SK-N-SH (cell line): ENCODE results near the gene ALOX15. TPM values are rescaled to one million over a fixed set of nuclear protein-coding genes. Genes with fewer than 3 reads are reported as not detected.

Experiments
- CTCF ChIA-PET: fragments of 300-600, 350-600 bp; formaldehyde crosslinking; extraction: SDS; loops from one replicate; lab custom pipeline; 2021; lab: Yijun Ruan, JAX
- POLR2A ChIA-PET: fragments of 350-600 bp; sonication (Branson Sonifier 250); formaldehyde crosslinking; extraction: SDS; loops from one replicate; lab custom pipeline; 2020; ENCODE audit warnings: antibody characterized with exemption, inconsistent platforms; lab: Yijun Ruan, JAX
- DNase-seq: peaks from one replicate; pipeline ENCODE4 v3.0.0; 2012
- H2AFZ ChIP-seq: fragments of 200-600 bp; sonication (generic); 2 replicates; pipeline ENCODE4 v1.8.1; 2016; ENCODE audit warnings: antibody characterized with exemption, mild to moderate bottlenecking, low read depth
- H3F3A ChIP-seq: fragments of 200-600 bp; sonication (generic); replicated peaks from 2 replicates; pipeline ENCODE3; 2016; ENCODE audit warnings: antibody characterized with exemption, mild to moderate bottlenecking; ENCODE audit not compliant: insufficient read depth
- H3K27ac ChIP-seq, 2 experiments: fragments of 200-500 bp in 1 of 2; fragments of 200-600 bp in 1 of 2; sonication (Bioruptor generic) in 1 of 2; sonication (generic), shearing (Covaris generic) in 1 of 2; 2 replicates each; pipeline versions ENCODE4 v1.5.1 to v1.6.1; 2014 to 2016; ENCODE audit warnings: low read depth in 2 of 2, inconsistent platforms in 1 of 2, low read length in 1 of 2, mild to moderate bottlenecking in 1 of 2, mixed read lengths in 1 of 2
- H3K27me3 ChIP-seq: fragments of 200-600 bp; sonication (generic), shearing (Covaris generic); 2 replicates; pipeline ENCODE4 v1.6.1; 2016; ENCODE audit warnings: mixed run types; ENCODE audit not compliant: insufficient read depth
- H3K36me3 ChIP-seq, 2 experiments: fragments of 200-500 bp in 1 of 2; fragments of 200-600 bp in 1 of 2; sonication (Bioruptor generic) in 1 of 2; sonication (generic) in 1 of 2; replicated peaks in 1 of 2; 2 replicates each; pipeline versions ENCODE3 to v1.5.1; 2014 to 2016; ENCODE audit warnings: low read length in 1 of 2, mild to moderate bottlenecking in 1 of 2; ENCODE audit not compliant: insufficient read depth in 2 of 2, control insufficient read depth in 1 of 2
- H3K4me1 ChIP-seq, 2 experiments: fragments of 200-500 bp in 1 of 2; fragments of 200-600 bp in 1 of 2; sonication (Bioruptor generic) in 1 of 2; sonication (generic), shearing (Covaris generic) in 1 of 2; 2 replicates each; pipeline versions ENCODE4 v1.5.1 to v1.6.1; 2014 to 2016; ENCODE audit warnings: low read depth in 1 of 2, low read length in 1 of 2, mixed run types in 1 of 2; ENCODE audit not compliant: insufficient read depth in 2 of 2, control insufficient read depth in 1 of 2
- H3K4me2 ChIP-seq: fragments of 200-600 bp; sonication (generic), shearing (Covaris generic); 2 replicates; pipeline ENCODE4 v1.6.1; 2017; ENCODE audit warnings: mixed run types
- H3K4me3 ChIP-seq, 2 experiments: fragments of 200-500 bp in 1 of 2; fragments of 200-600 bp in 1 of 2; sonication (Bioruptor generic) in 1 of 2; sonication (generic), shearing (Covaris generic) in 1 of 2; 2 replicates each; pipeline versions ENCODE4 v1.5.1 to v1.8.1; 2014 to 2016; ENCODE audit warnings: low read depth in 2 of 2, inconsistent platforms in 1 of 2, low read length in 1 of 2, mild to moderate bottlenecking in 1 of 2, mixed read lengths in 1 of 2, moderate library complexity in 1 of 2
- H3K79me2 ChIP-seq: fragments of 200-600 bp; sonication (generic); 2 replicates; pipeline ENCODE4 v1.8.1; 2017; ENCODE audit warnings: mild to moderate bottlenecking; ENCODE audit not compliant: insufficient read depth
- H3K9ac ChIP-seq: fragments of 200-600 bp; sonication (generic); 2 replicates; pipeline ENCODE4 v1.6.1; 2017; ENCODE audit warnings: mixed run types
- H3K9me2 ChIP-seq: fragments of 200-600 bp; sonication (generic); 2 replicates; pipeline ENCODE4 v1.6.1; 2017; ENCODE audit warnings: mixed run types
- H3K9me3 ChIP-seq: fragments of 200-600 bp; sonication (generic); 2 replicates; pipeline ENCODE4 v1.6.1; 2017; ENCODE audit warnings: mixed run types, mild to moderate bottlenecking, moderate library complexity
- H4K20me1 ChIP-seq: fragments of 200-600 bp; sonication (generic); 2 replicates; pipeline ENCODE4 v1.6.1; 2017; ENCODE audit warnings: mild to moderate bottlenecking, mixed run types; ENCODE audit not compliant: insufficient read depth
- CHD2 ChIP-seq: fragments of 150-350 bp; IDR thresholded peaks from 2 replicates; pipeline ENCODE4 v1.6.1; 2018; ENCODE audit warnings: low read length; ENCODE audit not compliant: partially characterized antibody
- ELF1 ChIP-seq: IDR thresholded peaks from 2 replicates; pipeline ENCODE4 v1.4.0; 2012
- EP300 ChIP-seq, 2 experiments: IDR thresholded peaks; 2 replicates each; pipeline versions ENCODE4 v1.4.0 to v1.6.1; 2012; ENCODE audit warnings: borderline replicate concordance in 1 of 2, low read depth in 1 of 2, low read length in 1 of 2
- GABPA ChIP-seq: IDR thresholded peaks from 2 replicates; pipeline ENCODE4 v1.4.0; 2012; ENCODE audit warnings: low read depth, mild to moderate bottlenecking
- IRF3 ChIP-seq: fragments of 150-350 bp; IDR thresholded peaks from 2 replicates; pipeline ENCODE4 v1.6.1; 2016; ENCODE audit warnings: mild to moderate bottlenecking, low read depth, low read length
- MEF2A ChIP-seq: IDR thresholded peaks from 2 replicates; pipeline ENCODE4 v1.4.0; 2012; ENCODE audit warnings: low read depth, borderline replicate concordance
- SMC3 ChIP-seq: IDR thresholded peaks from 2 replicates; pipeline ENCODE4 v1.6.1; 2012; ENCODE audit warnings: low read depth, low read length, improper control_type of control experiment
- USF1 ChIP-seq: IDR thresholded peaks from 2 replicates; pipeline ENCODE4 v1.4.0; 2012; ENCODE audit warnings: low read depth, borderline replicate concordance
- YY1 ChIP-seq: IDR thresholded peaks from 2 replicates; pipeline ENCODE4 v1.4.0; 2012; ENCODE audit warnings: low read depth, mild to moderate bottlenecking
- WGBS: methylation state at CpG from one replicate; pipeline ENCODE4 v1.1.6; 2017; ENCODE audit warnings: low lambda C conversion rate; 5-methylcytosine and 5-hydroxymethylcytosine counted together
- polyA plus RNA-seq, 3 experiments: library from polyadenylated mRNA; depleted of rRNA; stranded (reverse); fragments of >200 nt; gene quantifications; 2 replicates each; pipeline ENCODE4 v1.2.3, GENCODE V29; 2012
- TF ChIP-seq, protein P1 (sequence below): IDR thresholded peaks from 2 replicates; pipeline ENCODE4 v1.6.1; 2012; ENCODE audit warnings: mild to moderate bottlenecking, low read depth, low read length, moderate library complexity
- TF ChIP-seq, protein P2 (sequence below): fragments of 150-350 bp; IDR thresholded peaks from 2 replicates; pipeline ENCODE4 v1.6.1; 2017; ENCODE audit warnings: antibody characterized with exemption, low read length, low read depth, borderline replicate concordance

Gene ALOX15
- polyA plus RNA-seq, 1 of the 3 experiments (the other 2 are of a cell fraction): not detected

GRCh38 chr17:4673986-4674684, 32.7 kb upstream of the ALOX15 start:
- DNase-seq: no peak
- no peak overlapping the region for H3K4me2 ChIP-seq
- H3K4me1 ChIP-seq: peaks cover 5 to 9% of the 10 kb centered on the region in 2 experiments; a peak in 2 of 4 replicates
- H3F3A ChIP-seq: peaks cover 12% of the 10 kb centered on the region
- no peak overlapping the region for H3K9ac ChIP-seq
- H3K4me3 ChIP-seq: no peak overlapping the region
- H3K9me3 ChIP-seq: no peaks in the 10 kb centered on the region
- WGBS: 95% methylated on average over 13 of the region's 27 CpGs
- H3K79me2 ChIP-seq: no peaks in the 10 kb centered on the region
- H3K27me3 ChIP-seq: no peaks in the 10 kb centered on the region
- H4K20me1 ChIP-seq: peaks cover 9% of the 10 kb centered on the region
- ChIA-PET POLR2A (no interaction called here), CTCF (no interaction called here)
- no peaks in the 10 kb centered on the region for H3K9me2 ChIP-seq
- H3K36me3 ChIP-seq: peaks cover 39 to 64% of the 10 kb centered on the region in 2 experiments
- H2AFZ ChIP-seq: no peak overlapping the region
- H3K27ac ChIP-seq: no peak overlapping the region
- TF ChIP-seq GABPA (no peak), IRF3 (no peak), CHD2 (no peak)
- TF ChIP-seq, protein P1, sequence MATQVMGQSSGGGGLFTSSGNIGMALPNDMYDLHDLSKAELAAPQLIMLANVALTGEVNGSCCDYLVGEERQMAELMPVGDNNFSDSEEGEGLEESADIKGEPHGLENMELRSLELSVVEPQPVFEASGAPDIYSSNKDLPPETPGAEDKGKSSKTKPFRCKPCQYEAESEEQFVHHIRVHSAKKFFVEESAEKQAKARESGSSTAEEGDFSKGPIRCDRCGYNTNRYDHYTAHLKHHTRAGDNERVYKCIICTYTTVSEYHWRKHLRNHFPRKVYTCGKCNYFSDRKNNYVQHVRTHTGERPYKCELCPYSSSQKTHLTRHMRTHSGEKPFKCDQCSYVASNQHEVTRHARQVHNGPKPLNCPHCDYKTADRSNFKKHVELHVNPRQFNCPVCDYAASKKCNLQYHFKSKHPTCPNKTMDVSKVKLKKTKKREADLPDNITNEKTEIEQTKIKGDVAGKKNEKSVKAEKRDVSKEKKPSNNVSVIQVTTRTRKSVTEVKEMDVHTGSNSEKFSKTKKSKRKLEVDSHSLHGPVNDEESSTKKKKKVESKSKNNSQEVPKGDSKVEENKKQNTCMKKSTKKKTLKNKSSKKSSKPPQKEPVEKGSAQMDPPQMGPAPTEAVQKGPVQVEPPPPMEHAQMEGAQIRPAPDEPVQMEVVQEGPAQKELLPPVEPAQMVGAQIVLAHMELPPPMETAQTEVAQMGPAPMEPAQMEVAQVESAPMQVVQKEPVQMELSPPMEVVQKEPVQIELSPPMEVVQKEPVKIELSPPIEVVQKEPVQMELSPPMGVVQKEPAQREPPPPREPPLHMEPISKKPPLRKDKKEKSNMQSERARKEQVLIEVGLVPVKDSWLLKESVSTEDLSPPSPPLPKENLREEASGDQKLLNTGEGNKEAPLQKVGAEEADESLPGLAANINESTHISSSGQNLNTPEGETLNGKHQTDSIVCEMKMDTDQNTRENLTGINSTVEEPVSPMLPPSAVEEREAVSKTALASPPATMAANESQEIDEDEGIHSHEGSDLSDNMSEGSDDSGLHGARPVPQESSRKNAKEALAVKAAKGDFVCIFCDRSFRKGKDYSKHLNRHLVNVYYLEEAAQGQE: no peak

- 0 out of 2 replicates have a peak, but pooled peaks cover 2% of the 10 kb centered on the region for H4K20me1 ChIP-seq
- ChIA-PET POLR2A (no interaction called here), CTCF (no interaction called here)
- H3K4me2 ChIP-seq: no peak overlapping the region
- 94% methylated on average over 10 of the region's 11 CpGs for WGBS
- peaks cover 4% of the 10 kb centered on the region for H3F3A ChIP-seq
- no peak overlapping the region for H3K4me3 ChIP-seq
- TF ChIP-seq MEF2A (no peak), EP300 (IDR thresholded peaks at IDR 0.05; ENCODE audit: borderline replicate concordance in 1 of 2, low read depth in 1 of 2, low read length in 1 of 2) (no peak), ELF1 (no peak), YY1 (no peak), USF1 (no peak), SMC3 (no peak)
- TF ChIP-seq, protein P2, sequence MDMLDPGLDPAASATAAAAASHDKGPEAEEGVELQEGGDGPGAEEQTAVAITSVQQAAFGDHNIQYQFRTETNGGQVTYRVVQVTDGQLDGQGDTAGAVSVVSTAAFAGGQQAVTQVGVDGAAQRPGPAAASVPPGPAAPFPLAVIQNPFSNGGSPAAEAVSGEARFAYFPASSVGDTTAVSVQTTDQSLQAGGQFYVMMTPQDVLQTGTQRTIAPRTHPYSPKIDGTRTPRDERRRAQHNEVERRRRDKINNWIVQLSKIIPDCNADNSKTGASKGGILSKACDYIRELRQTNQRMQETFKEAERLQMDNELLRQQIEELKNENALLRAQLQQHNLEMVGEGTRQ: no peak
- H3K36me3 ChIP-seq: peaks cover 38 to 64% of the 10 kb centered on the region in 2 experiments
- H2AFZ ChIP-seq: no peak overlapping the region
- H3K79me2 ChIP-seq: no peaks in the 10 kb centered on the region
- peaks cover 0 to under 1% of the 10 kb centered on the region in 2 experiments; a peak in 2 of 4 replicates for H3K4me1 ChIP-seq
- no peak overlapping the region for H3K27ac ChIP-seq
- no peaks in the 10 kb centered on the region for H3K27me3 ChIP-seq
- no peak overlapping the region for H3K9ac ChIP-seq
- no peaks in the 10 kb centered on the region for H3K9me2 ChIP-seq
- no peak for DNase-seq
- H3K9me3 ChIP-seq: no peaks in the 10 kb centered on the region
Measured at GRCh38 chr17:4673169-4673568, 31.7 kb upstream of the ALOX15 start.
